ENCODE measurements around the gene INTS14.

DNA sequence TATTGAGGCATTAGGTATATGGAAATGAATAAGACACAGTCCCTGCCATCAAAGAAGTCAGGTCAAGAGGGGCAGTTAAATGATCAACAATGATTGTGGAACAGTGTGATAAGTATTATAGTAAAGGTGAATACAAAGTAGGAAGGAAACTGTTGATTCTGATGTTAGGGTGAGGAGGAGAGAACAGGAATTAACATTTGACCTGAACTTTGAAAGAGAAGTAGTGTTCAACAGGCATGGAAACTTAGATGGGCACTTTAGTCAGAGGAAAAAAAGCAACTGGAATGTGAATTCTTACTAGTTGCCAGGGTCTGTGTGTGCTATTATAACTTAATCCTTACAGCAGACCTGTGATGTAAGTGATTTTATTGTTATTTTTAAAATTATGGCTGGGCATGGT is 63.1 kb downstream of the INTS14 start:
- TF ChIP-seq, protein P1, sequence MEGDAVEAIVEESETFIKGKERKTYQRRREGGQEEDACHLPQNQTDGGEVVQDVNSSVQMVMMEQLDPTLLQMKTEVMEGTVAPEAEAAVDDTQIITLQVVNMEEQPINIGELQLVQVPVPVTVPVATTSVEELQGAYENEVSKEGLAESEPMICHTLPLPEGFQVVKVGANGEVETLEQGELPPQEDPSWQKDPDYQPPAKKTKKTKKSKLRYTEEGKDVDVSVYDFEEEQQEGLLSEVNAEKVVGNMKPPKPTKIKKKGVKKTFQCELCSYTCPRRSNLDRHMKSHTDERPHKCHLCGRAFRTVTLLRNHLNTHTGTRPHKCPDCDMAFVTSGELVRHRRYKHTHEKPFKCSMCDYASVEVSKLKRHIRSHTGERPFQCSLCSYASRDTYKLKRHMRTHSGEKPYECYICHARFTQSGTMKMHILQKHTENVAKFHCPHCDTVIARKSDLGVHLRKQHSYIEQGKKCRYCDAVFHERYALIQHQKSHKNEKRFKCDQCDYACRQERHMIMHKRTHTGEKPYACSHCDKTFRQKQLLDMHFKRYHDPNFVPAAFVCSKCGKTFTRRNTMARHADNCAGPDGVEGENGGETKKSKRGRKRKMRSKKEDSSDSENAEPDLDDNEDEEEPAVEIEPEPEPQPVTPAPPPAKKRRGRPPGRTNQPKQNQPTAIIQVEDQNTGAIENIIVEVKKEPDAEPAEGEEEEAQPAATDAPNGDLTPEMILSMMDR (IDR thresholded peaks at IDR 0.05) = no peak
- no peak for TF ChIP-seq POLR2A (IDR thresholded peaks at IDR 0.05)

All from heart left ventricle (tissue), 13 donors.